Measurements from ENCODE around the gene SELP.

The SELP gene

DNA sequence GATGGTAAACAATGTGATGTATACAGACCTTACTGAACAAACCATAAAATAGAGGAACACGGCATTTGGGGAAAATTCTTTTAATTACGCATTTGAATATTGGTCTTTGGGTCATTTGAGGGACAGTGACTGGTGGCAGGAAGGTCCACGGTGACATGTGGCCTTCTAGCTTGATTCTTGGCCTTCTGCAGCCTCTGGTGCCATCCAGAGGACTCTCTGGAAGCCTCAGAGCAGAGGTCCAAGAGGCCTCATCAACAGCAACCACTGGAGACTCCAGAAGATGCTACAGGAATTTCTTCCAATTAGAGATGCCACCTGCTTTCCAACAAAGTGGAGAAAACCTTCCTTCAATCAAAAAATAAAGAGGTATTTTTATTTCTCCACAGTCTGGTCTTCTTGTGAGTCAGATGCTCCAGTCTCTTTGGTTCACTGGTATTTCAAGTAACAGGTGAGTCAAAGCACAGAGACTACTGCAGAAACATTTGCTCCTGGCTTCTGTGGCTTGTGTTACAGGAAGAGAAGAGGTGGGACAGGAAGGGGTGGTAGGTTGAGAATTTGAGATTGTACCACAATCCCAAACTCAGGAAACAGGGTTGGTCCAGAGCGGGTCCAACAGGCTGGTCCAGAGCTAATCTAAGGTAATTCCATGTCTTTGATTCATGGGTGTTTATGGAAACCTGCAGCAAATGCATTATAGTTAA, 41.0 kb downstream of the SELP start:
- Histone ChIP-seq H2AK5ac (ENCODE audit: low read length) (no peak overlapping the region), H3K27ac (ENCODE audit: low read depth, low read length) (no peak overlapping the region), H3K79me1 (ENCODE audit: low read length) (no peaks in the 10 kb centered on the region), H3K36me3 (ENCODE audit: control insufficient read depth, insufficient read depth, low read length) (no peaks in the 10 kb centered on the region), H3K9ac (ENCODE audit: low read length) (no peak overlapping the region), H3K4me3 (ENCODE audit: low read length) (no peak overlapping the region), H2BK5ac (ENCODE audit: low read length) (no peak overlapping the region), H4K5ac (ENCODE audit: low read length) (no peak overlapping the region), H3K4ac (ENCODE audit: low read depth, low read length) (no peak overlapping the region), H3K79me2 (ENCODE audit: control insufficient read depth, insufficient read depth, low read length) (no peaks in the 10 kb centered on the region), H2BK120ac (ENCODE audit: low read depth, low read length) (no peak overlapping the region), H3K18ac (ENCODE audit: low read length) (no peak overlapping the region), H3K4me1 (ENCODE audit: control insufficient read depth, low read depth, low read length) (peaks cover 1% of the 10 kb centered on the region), H4K8ac (ENCODE audit: low read depth, low read length) (no peak overlapping the region), H3K4me2 (ENCODE audit: low read length) (no peak overlapping the region), H3K23ac (ENCODE audit: low read length) (no peak overlapping the region), H2BK15ac (replicated peaks; ENCODE audit: low read depth) (no peak overlapping the region), H3K56ac (ENCODE audit: low read length) (no peak overlapping the region), H3K27me3 (ENCODE audit: insufficient read depth, low read length, poor library complexity) (no peaks in the 10 kb centered on the region)
- WGBS (ENCODE audit: extremely low coverage, insufficient coverage, low lambda C conversion rate): no CpG with 5 or more reads among the region's 4 CpGs
- DNase-seq: no peak

DNA sequence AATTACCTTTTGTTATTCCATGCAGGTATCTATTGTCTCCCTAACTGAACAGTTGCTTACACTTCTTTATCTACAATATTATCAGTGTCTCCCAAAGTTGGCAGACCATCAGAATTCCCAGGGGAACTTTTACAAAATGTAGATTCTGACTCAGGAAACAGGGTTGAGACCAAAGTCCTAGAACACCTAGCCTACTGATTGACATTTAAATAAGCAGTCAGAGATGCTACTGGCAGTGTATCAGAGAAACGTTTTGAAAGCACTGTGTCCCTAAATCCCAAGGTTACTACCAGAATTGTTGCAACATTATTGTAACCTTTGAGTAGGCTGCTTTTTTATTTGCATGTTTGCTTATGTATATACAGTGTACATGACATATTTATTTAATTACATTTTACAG, 41.8 kb downstream of the SELP start:
- Histone ChIP-seq H3K27ac (ENCODE audit: low read depth, low read length) (no peak overlapping the region), H3K4me3 (ENCODE audit: low read length) (no peak overlapping the region), H4K8ac (ENCODE audit: low read depth, low read length) (no peak overlapping the region), H4K5ac (ENCODE audit: low read length) (no peak overlapping the region), H3K4me2 (ENCODE audit: low read length) (no peak overlapping the region), H2AK5ac (ENCODE audit: low read length) (no peak overlapping the region), H3K4ac (ENCODE audit: low read depth, low read length) (no peak overlapping the region), H3K18ac (ENCODE audit: low read length) (no peak overlapping the region), H2BK5ac (ENCODE audit: low read length) (no peak overlapping the region), H3K9ac (ENCODE audit: low read length) (no peak overlapping the region), H2BK120ac (ENCODE audit: low read depth, low read length) (no peak overlapping the region), H2BK15ac (replicated peaks; ENCODE audit: low read depth) (no peak overlapping the region), H3K79me1 (ENCODE audit: low read length) (no peaks in the 10 kb centered on the region), H3K36me3 (ENCODE audit: control insufficient read depth, insufficient read depth, low read length) (no peaks in the 10 kb centered on the region), H3K23ac (ENCODE audit: low read length) (no peak overlapping the region), H3K27me3 (ENCODE audit: insufficient read depth, low read length, poor library complexity) (no peaks in the 10 kb centered on the region), H3K4me1 (ENCODE audit: control insufficient read depth, low read depth, low read length) (peaks cover 1% of the 10 kb centered on the region), H3K56ac (ENCODE audit: low read length) (no peak overlapping the region), H3K79me2 (ENCODE audit: control insufficient read depth, insufficient read depth, low read length) (no peaks in the 10 kb centered on the region)
- DNase-seq: no peak
- no CpG with 5 or more reads among the region's 1 CpG for whole genome bisulfite sequencing (ENCODE audit: extremely low coverage, insufficient coverage, low lambda C conversion rate)

DNA sequence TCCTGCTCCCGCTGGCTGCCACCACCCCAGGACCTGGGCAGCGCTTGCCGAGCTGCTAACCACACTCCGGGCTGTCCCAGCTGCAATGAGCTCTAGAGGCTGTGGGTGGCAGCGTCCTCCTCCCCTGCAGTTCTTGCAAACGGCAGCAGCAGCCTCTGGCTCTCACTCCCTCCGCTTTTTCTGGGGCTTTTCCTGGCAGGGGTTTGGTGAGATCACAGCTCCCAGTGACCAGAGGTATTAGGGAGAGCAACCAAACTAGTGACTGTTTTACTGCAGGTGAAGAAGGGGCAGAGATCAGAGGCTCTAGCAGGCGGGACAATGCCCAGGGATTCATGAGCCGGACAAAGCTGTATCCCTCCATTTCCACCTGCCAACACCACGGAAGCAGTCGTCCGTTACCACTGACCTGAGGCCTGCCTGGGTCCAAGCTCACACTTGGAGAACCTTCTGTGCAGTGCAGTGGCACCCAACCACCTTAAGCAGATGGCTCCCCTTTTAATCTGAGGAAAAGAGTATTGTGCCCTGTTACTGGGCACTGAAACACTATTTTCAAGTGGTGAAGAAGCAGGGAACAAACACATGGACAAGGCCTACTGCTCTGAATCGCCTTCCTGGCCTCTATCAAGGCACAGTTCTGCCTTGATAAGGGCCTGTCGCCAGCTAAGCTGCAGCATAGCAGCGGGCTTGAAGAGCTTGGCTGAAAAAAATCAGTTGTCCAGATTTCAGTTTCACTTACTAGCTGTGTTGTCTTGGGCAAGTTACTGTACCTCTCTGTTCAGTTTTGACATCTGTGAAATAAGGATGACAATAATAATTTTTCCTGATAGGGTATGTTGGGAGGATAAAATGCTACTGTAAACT, 43.3 kb downstream of the SELP start, which contains the start of gene F5:
TSS of gene F5 (minus strand) at position 87 of the 861 bp plus-strand sequence. CDS start 95 bp downstream, outside the sequence.
- H3K4ac ChIP-seq (ENCODE audit: low read depth, low read length): no peak within 1 kb of the TSS
- DNase-seq: peak; percentile 87
- no peak within 1 kb of the TSS for H2BK5ac ChIP-seq (ENCODE audit: low read length)
- peaks cover 1% of the 10 kb centered on the region for H3K4me1 ChIP-seq (ENCODE audit: control insufficient read depth, low read depth, low read length)
- H3K56ac ChIP-seq (ENCODE audit: low read length): peak within 1 kb of the TSS; percentile 62
- no peak within 1 kb of the TSS for H4K5ac ChIP-seq (ENCODE audit: low read length)
- no peak within 1 kb of the TSS for H3K23ac ChIP-seq (ENCODE audit: low read length)
- no peak within 1 kb of the TSS for H3K4me3 ChIP-seq (ENCODE audit: low read length)
- H3K27ac ChIP-seq (ENCODE audit: low read depth, low read length): no peak within 1 kb of the TSS
- no peaks in the 10 kb centered on the region for H3K27me3 ChIP-seq (ENCODE audit: insufficient read depth, low read length, poor library complexity)
- H2BK15ac ChIP-seq (replicated peaks; ENCODE audit: low read depth): no peak within 1 kb of the TSS
- no peak within 1 kb of the TSS for H2AK5ac ChIP-seq (ENCODE audit: low read length)
- H3K79me1 ChIP-seq (ENCODE audit: low read length): no peaks in the 10 kb centered on the region
- H3K36me3 ChIP-seq (ENCODE audit: control insufficient read depth, insufficient read depth, low read length): no peaks in the 10 kb centered on the region
- H2BK120ac ChIP-seq (ENCODE audit: low read depth, low read length): no peak within 1 kb of the TSS
- peak within 1 kb of the TSS; percentile 19 for H3K4me2 ChIP-seq (ENCODE audit: low read length)
- WGBS (ENCODE audit: extremely low coverage, insufficient coverage, low lambda C conversion rate): no CpG with 5 or more reads among the region's 15 CpGs
- no peak within 1 kb of the TSS for H3K18ac ChIP-seq (ENCODE audit: low read length)
- H4K8ac ChIP-seq (ENCODE audit: low read depth, low read length): no peak within 1 kb of the TSS
- no peaks in the 10 kb centered on the region for H3K79me2 ChIP-seq (ENCODE audit: control insufficient read depth, insufficient read depth, low read length)
- peak within 1 kb of the TSS; percentile 15 for H3K9ac ChIP-seq (ENCODE audit: low read length)

DNA sequence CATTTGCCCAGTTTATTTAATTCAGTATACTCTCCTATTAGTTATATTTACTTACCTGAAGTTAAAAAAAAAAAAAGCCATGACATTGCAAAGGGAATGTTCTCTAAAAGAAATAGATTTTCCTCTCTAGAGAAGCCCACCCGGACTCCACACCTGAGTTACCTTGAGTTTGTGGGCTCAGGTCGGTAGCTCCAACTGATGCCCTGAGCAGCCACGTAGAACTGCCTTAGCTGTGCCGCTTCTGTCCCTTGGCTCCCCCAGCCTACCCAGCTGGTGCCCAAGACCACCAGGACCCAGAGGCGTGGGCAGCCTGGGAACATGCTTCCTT, 43.9 kb downstream of the SELP start:
- WGBS (ENCODE audit: extremely low coverage, insufficient coverage, low lambda C conversion rate): no CpG with 5 or more reads among the region's 5 CpGs
- H2BK5ac ChIP-seq (ENCODE audit: low read length): no peak overlapping the region
- DNase-seq: no peak
- H3K4me3 ChIP-seq (ENCODE audit: low read length): no peak overlapping the region
- H3K27me3 ChIP-seq (ENCODE audit: insufficient read depth, low read length, poor library complexity): no peaks in the 10 kb centered on the region
- peak overlapping the region; percentile 62 for H3K56ac ChIP-seq (ENCODE audit: low read length)
- H3K4ac ChIP-seq (ENCODE audit: low read depth, low read length): no peak overlapping the region
- H4K5ac ChIP-seq (ENCODE audit: low read length): no peak overlapping the region
- H3K79me2 ChIP-seq (ENCODE audit: control insufficient read depth, insufficient read depth, low read length): no peaks in the 10 kb centered on the region
- H2BK15ac ChIP-seq (replicated peaks; ENCODE audit: low read depth): no peak overlapping the region
- no peak overlapping the region for H4K8ac ChIP-seq (ENCODE audit: low read depth, low read length)
- H2AK5ac ChIP-seq (ENCODE audit: low read length): no peak overlapping the region
- H3K9ac ChIP-seq (ENCODE audit: low read length): peak overlapping the region; percentile 15
- peaks cover 1% of the 10 kb centered on the region for H3K4me1 ChIP-seq (ENCODE audit: control insufficient read depth, low read depth, low read length)
- peak overlapping the region; percentile 19 for H3K4me2 ChIP-seq (ENCODE audit: low read length)
- no peak overlapping the region for H3K23ac ChIP-seq (ENCODE audit: low read length)
- no peak overlapping the region for H3K27ac ChIP-seq (ENCODE audit: low read depth, low read length)
- H3K18ac ChIP-seq (ENCODE audit: low read length): no peak overlapping the region
- no peaks in the 10 kb centered on the region for H3K79me1 ChIP-seq (ENCODE audit: low read length)
- H3K36me3 ChIP-seq (ENCODE audit: control insufficient read depth, insufficient read depth, low read length): no peaks in the 10 kb centered on the region
- no peak overlapping the region for H2BK120ac ChIP-seq (ENCODE audit: low read depth, low read length)

DNA sequence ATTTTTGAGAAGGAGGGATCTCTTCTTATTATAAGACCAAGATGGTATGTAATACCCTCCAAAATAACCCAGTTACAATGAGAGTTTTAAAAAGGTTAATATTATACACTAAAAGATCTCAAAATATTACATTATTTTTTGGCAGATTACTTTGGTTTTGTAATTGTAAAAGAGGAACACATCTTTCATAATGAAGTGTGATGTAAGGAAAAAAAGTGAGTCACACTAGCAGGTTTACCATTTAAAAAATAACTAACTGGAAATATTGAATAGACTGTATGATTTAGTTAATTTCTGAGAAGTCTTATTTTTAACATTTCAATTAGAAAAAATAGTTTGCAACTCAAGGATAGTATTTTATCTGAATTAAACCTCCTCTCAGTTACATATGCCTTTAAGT, 44.7 kb downstream of the SELP start:
- no peak for DNase-seq
- H3K36me3 ChIP-seq (ENCODE audit: control insufficient read depth, insufficient read depth, low read length): no peaks in the 10 kb centered on the region
- H2BK15ac ChIP-seq (replicated peaks; ENCODE audit: low read depth): no peak overlapping the region
- no peak overlapping the region for H2BK120ac ChIP-seq (ENCODE audit: low read depth, low read length)
- no peaks in the 10 kb centered on the region for H3K27me3 ChIP-seq (ENCODE audit: insufficient read depth, low read length, poor library complexity)
- H4K8ac ChIP-seq (ENCODE audit: low read depth, low read length): no peak overlapping the region
- H3K4me2 ChIP-seq (ENCODE audit: low read length): no peak overlapping the region
- no peak overlapping the region for H3K56ac ChIP-seq (ENCODE audit: low read length)
- no peak overlapping the region for H3K27ac ChIP-seq (ENCODE audit: low read depth, low read length)
- no peak overlapping the region for H3K18ac ChIP-seq (ENCODE audit: low read length)
- H3K4me1 ChIP-seq (ENCODE audit: control insufficient read depth, low read depth, low read length): peaks cover 1% of the 10 kb centered on the region
- H4K5ac ChIP-seq (ENCODE audit: low read length): no peak overlapping the region
- H3K9ac ChIP-seq (ENCODE audit: low read length): no peak overlapping the region
- H3K4me3 ChIP-seq (ENCODE audit: low read length): no peak overlapping the region
- no peak overlapping the region for H3K4ac ChIP-seq (ENCODE audit: low read depth, low read length)
- H3K79me1 ChIP-seq (ENCODE audit: low read length): no peaks in the 10 kb centered on the region
- H3K79me2 ChIP-seq (ENCODE audit: control insufficient read depth, insufficient read depth, low read length): no peaks in the 10 kb centered on the region
- H2BK5ac ChIP-seq (ENCODE audit: low read length): no peak overlapping the region
- no peak overlapping the region for H3K23ac ChIP-seq (ENCODE audit: low read length)
- no peak overlapping the region for H2AK5ac ChIP-seq (ENCODE audit: low read length)

All from mesendoderm (in vitro differentiated cells).